Neural crest cell (in vitro differentiated cells): ENCODE results near the gene SH3RF3. TPM values are rescaled to one million over a fixed set of nuclear protein-coding genes. Genes with fewer than 3 reads are reported as not detected.
A peak's percentile ranks its signal among the peaks of the same experiment; 100 is the strongest.

Source experiments
- DNase-seq: peaks from one replicate; pipeline ENCODE4 v3.0.0; 2021; ENCODE audit warnings: low read depth, mixed read lengths, low spot score
- H3K27ac Mint-ChIP-seq: one replicate; pipeline ENCODE4 v1.8.0; 2021; ENCODE audit warnings: mild to moderate bottlenecking, mixed read lengths; ENCODE audit not compliant: unreplicated experiment
- H3K27me3 Mint-ChIP-seq: 2 replicates; pipeline ENCODE4 v1.8.0; 2021; ENCODE audit warnings: low read depth, mild to moderate bottlenecking, mixed read lengths
- H3K36me3 Mint-ChIP-seq: 2 replicates; pipeline ENCODE4 v1.8.0; 2021; ENCODE audit warnings: low read depth, mild to moderate bottlenecking, mixed read lengths
- H3K4me1 Mint-ChIP-seq: 2 replicates; pipeline ENCODE4 v1.8.0; 2021; ENCODE audit warnings: mixed read lengths
- H3K4me3 Mint-ChIP-seq: one replicate; pipeline ENCODE4 v1.8.0; 2021; ENCODE audit warnings: mild to moderate bottlenecking, mixed read lengths
- H3K9me3 Mint-ChIP-seq: 2 replicates; pipeline ENCODE4 v1.8.0; 2021; ENCODE audit warnings: mixed read lengths
- CTCF ChIP-seq: fragments of 200-600 bp; sonication (generic); conservative IDR thresholded peaks from 2 replicates; pipeline ENCODE4 v1.5.0; 2021; ENCODE audit warnings: antibody characterized with exemption, mild to moderate bottlenecking
- total RNA-seq: library from RNA; stranded (reverse); gene quantifications from 2 replicates; pipeline ENCODE4 v1.2.1, GENCODE V29; 2021

SH3RF3 gene
- total RNA-seq, 1 donor from 2014 or later, result 0.70 TPM

- H3K9me3 Mint-ChIP-seq, result peaks cover 12% of the 10 kb centered on the region
- peaks cover 12% of the 10 kb centered on the region for H3K36me3 Mint-ChIP-seq
- no peak for TF ChIP-seq CTCF
- peaks cover 6% of the 10 kb centered on the region for H3K4me1 Mint-ChIP-seq
- no peaks in the 10 kb centered on the region for H3K27me3 Mint-ChIP-seq
- H3K27ac Mint-ChIP-seq, result no peak overlapping the region
- DNase-seq, result no peak
- no peak overlapping the region for H3K4me3 Mint-ChIP-seq
These were observed 408.7 kb downstream of the SH3RF3 start for GRCh38 chr2:109537565-109538222.

DNA sequence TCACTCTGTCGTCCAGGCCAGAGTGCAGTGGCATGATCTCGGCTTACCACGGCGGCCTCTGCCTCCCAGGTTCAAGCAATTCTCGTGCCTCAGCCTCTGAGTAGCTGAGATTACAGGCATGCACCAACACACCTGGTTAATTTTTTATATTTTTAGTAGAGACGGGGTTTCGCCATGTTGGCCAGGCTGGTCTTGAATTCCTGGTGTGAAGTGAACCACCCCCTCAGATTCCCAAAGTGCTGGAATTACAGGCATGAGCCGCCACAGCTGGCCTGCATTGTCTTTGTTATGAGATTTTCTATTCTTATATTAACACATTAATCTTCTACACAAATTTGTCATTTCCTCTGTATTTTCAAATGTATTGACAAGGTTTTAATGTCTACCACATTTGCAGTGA lies 409.5 kb downstream of the SH3RF3 start:
- no peak overlapping the region for H3K4me3 Mint-ChIP-seq
- peaks cover 6% of the 10 kb centered on the region for H3K4me1 Mint-ChIP-seq
- H3K27me3 Mint-ChIP-seq, result no peaks in the 10 kb centered on the region
- no peak for DNase-seq
- H3K27ac Mint-ChIP-seq, result no peak overlapping the region
- peaks cover 12% of the 10 kb centered on the region for H3K36me3 Mint-ChIP-seq
- TF ChIP-seq CTCF, result no peak
- peaks cover 12% of the 10 kb centered on the region for H3K9me3 Mint-ChIP-seq

- H3K27ac Mint-ChIP-seq, result no peak overlapping the region
- no peak overlapping the region for H3K4me3 Mint-ChIP-seq
- H3K36me3 Mint-ChIP-seq, result peaks cover 2% of the 10 kb centered on the region
- DNase-seq, result no peak
- no peaks in the 10 kb centered on the region for H3K9me3 Mint-ChIP-seq
- TF ChIP-seq CTCF, result no peak
- no peaks in the 10 kb centered on the region for H3K4me1 Mint-ChIP-seq
- H3K27me3 Mint-ChIP-seq, result no peaks in the 10 kb centered on the region
These were observed 413.4 kb downstream of the SH3RF3 start for GRCh38 chr2:109542384-109542783.

DNA sequence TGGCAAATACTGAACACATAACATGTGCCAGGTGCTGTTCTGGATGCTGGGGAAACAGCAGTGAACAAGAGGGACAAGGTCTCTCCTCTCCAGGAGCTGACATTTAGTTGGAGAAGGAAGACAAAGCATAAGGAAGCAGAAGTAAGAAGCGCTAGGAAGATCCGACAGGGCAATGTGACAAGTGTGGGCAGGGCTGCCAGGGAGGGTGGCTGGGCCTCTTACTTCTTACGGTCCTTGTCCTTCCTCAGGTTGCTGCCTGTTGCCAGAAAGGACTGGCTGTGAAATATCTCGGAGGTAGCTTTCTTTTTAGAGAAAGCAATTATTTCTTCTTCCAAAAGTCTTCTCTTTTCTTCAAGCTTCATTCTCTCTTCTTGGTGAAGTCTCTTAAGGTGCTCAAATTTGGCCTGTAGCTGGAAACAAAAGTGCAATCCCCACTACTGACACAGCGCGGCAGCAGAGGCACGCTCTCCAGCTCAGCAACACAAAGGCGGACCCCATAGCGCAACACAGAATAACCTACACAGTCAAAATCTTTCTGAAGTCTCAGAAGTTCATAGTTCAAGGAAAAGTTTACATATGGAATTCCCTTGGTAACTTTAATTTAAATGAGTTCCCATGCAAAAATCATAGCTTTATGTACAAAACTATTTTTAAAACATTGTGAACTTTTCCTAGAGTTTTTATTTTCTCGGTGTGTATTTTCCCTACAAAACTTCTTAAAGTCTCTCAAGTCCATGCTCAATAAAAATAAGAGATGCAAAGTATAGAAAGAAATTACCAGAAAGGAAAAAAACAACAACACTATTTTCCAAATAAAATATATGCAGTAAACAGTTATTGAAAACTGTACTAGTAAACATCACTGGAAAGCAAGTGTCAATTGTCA lies 417.1 kb downstream of the SH3RF3 start:
- Mint-ChIP-seq H3K27me3 (no peaks in the 10 kb centered on the region), H3K4me3 (no peak overlapping the region), H3K9me3 (no peaks in the 10 kb centered on the region), H3K4me1 (peaks cover 12% of the 10 kb centered on the region), H3K36me3 (peaks cover 9% of the 10 kb centered on the region), H3K27ac (no peak overlapping the region)
- DNase-seq, result peak; percentile 74
- TF ChIP-seq CTCF, result peak; percentile 96

- Mint-ChIP-seq H3K4me1 (peaks cover 12% of the 10 kb centered on the region), H3K4me3 (no peak overlapping the region), H3K27me3 (no peaks in the 10 kb centered on the region), H3K27ac (no peak overlapping the region), H3K9me3 (no peaks in the 10 kb centered on the region), H3K36me3 (peaks cover 16% of the 10 kb centered on the region)
- no peak for TF ChIP-seq CTCF
- no peak for DNase-seq
These were observed 418.3 kb downstream of the SH3RF3 start for GRCh38 chr2:109547280-109547679.
